ENCODE data around the gene SPRR1A.

SPRR1A gene

DNA sequence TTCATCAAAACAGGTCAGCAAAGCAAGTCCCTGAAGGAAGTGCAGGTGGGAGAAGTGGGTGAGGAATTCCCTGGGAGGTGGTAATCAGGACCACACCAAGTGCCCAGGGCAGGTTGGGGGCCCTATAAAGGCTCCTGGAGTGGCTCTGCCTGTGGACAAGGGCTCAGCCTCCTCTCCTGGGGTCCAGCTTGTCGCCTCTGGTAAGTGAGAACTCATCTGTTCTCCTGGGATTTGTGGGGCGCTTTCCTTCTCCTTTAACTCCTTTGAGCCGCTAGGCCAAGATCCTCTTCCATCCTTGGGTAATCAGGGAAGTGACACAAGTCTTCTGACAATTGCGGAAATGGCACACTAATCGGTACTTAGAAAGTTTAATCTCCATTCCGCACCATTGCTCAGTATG, 13.4 kb upstream of the SPRR1A start, which contains the start of gene SPRR4:
Gene SPRR4, plus strand, starts transcription at position 154 of the 400 bp plus-strand sequence. CDS start 1,243 bp downstream, outside the sequence.
- H3K9ac ChIP-seq (ENCODE audit: low read depth in 1 of 2, low read length in 2 of 2): no peak within 1 kb of the TSS

GRCh38 chr1:152972196-152972886, 11.5 kb upstream of the SPRR1A start:
- no peaks in the 10 kb centered on the region for H3K4me1 ChIP-seq (ENCODE audit: control insufficient read depth in 1 of 2, insufficient read depth in 2 of 2, low read length in 2 of 2)
- no peak overlapping the region for H3K9ac ChIP-seq (ENCODE audit: low read depth in 1 of 2, low read length in 2 of 2)
- no peak overlapping the region for H3K27ac ChIP-seq (ENCODE audit: low read depth, low read length)
- no peaks in the 10 kb centered on the region for H3K27me3 ChIP-seq (ENCODE audit: control insufficient read depth in 1 of 2, insufficient read depth in 2 of 2, low read length in 2 of 2)
- no peak overlapping the region for H3K4me3 ChIP-seq (ENCODE audit: low read depth in 1 of 2, low read length in 2 of 2)
- H3K36me3 ChIP-seq (ENCODE audit: control insufficient read depth in 1 of 2, insufficient read depth in 2 of 2, low read length in 2 of 2): no peaks in the 10 kb centered on the region
- H3K9me3 ChIP-seq (ENCODE audit: control insufficient read depth in 1 of 2, low read length in 2 of 2): no peaks in the 10 kb centered on the region

More for the DNA sequence above, 13.4 kb upstream of the SPRR1A start, which contains the start of gene SPRR4:
- H3K4me1 ChIP-seq (ENCODE audit: control insufficient read depth in 1 of 2, insufficient read depth in 2 of 2, low read length in 2 of 2): no peaks in the 10 kb centered on the region
- no peaks in the 10 kb centered on the region for H3K27me3 ChIP-seq (ENCODE audit: control insufficient read depth in 1 of 2, insufficient read depth in 2 of 2, low read length in 2 of 2)
- no peak within 1 kb of the TSS for H3K4me3 ChIP-seq (ENCODE audit: low read depth in 1 of 2, low read length in 2 of 2)
- no peaks in the 10 kb centered on the region for H3K9me3 ChIP-seq (ENCODE audit: control insufficient read depth in 1 of 2, low read length in 2 of 2)
- H3K27ac ChIP-seq (ENCODE audit: low read depth, low read length): no peak within 1 kb of the TSS
- no peaks in the 10 kb centered on the region for H3K36me3 ChIP-seq (ENCODE audit: control insufficient read depth in 1 of 2, insufficient read depth in 2 of 2, low read length in 2 of 2)

DNA sequence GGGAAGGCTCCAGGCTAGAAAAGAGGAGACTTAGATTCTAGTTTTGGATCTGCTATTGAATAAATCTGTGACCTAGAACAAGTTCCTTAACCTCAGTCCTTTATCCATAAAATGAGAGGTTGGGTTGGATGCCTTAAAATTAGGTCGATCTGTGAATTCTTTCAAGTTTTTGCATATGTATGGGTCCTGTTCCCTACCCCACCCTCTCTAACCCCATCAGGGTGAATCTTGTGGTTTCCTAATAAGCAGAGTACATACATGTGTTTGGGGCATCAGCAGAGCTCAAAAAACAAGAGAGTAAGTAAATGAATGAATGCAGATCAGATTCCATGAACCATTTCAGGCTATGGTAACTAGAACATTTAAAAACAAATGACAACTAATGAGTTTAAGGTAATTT, 7.2 kb upstream of the SPRR1A start:
- Histone ChIP-seq H3K4me3 (ENCODE audit: low read depth in 1 of 2, low read length in 2 of 2) (no peak overlapping the region), H3K9ac (ENCODE audit: low read depth in 1 of 2, low read length in 2 of 2) (no peak overlapping the region), H3K27me3 (ENCODE audit: control insufficient read depth in 1 of 2, insufficient read depth in 2 of 2, low read length in 2 of 2) (no peaks in the 10 kb centered on the region), H3K9me3 (ENCODE audit: control insufficient read depth in 1 of 2, low read length in 2 of 2) (no peaks in the 10 kb centered on the region), H3K27ac (ENCODE audit: low read depth, low read length) (no peak overlapping the region), H3K36me3 (ENCODE audit: control insufficient read depth in 1 of 2, insufficient read depth in 2 of 2, low read length in 2 of 2) (no peaks in the 10 kb centered on the region), H3K4me1 (ENCODE audit: control insufficient read depth in 1 of 2, insufficient read depth in 2 of 2, low read length in 2 of 2) (no peaks in the 10 kb centered on the region)

GRCh38 chr1:152977614-152978013, 6.3 kb upstream of the SPRR1A start:
- Histone ChIP-seq H3K27me3 (ENCODE audit: control insufficient read depth in 1 of 2, insufficient read depth in 2 of 2, low read length in 2 of 2) (no peaks in the 10 kb centered on the region), H3K4me3 (ENCODE audit: low read depth in 1 of 2, low read length in 2 of 2) (no peak overlapping the region), H3K27ac (ENCODE audit: low read depth, low read length) (no peak overlapping the region), H3K9ac (ENCODE audit: low read depth in 1 of 2, low read length in 2 of 2) (no peak overlapping the region), H3K9me3 (ENCODE audit: control insufficient read depth in 1 of 2, low read length in 2 of 2) (no peaks in the 10 kb centered on the region), H3K36me3 (ENCODE audit: control insufficient read depth in 1 of 2, insufficient read depth in 2 of 2, low read length in 2 of 2) (no peaks in the 10 kb centered on the region), H3K4me1 (ENCODE audit: control insufficient read depth in 1 of 2, insufficient read depth in 2 of 2, low read length in 2 of 2) (no peaks in the 10 kb centered on the region)

DNA sequence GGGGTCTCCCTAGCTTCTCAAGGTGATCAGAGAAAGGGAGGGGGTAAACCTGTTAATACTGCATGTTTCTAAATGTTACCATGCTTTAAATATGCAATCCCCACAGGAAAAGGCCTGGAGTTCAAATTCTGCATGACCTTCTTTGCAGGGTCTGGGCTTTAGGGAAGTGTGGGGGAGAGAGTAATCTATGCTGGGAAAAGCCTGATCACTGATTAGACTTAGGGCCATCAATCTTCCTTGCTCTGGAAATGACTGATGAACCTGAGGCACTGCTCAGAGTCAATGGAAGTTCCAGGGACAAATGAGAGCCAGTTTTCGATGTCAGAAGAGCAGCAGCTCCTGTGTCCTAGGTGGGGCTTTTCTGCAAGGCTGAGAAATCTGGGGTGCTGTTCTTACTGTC, 3.2 kb upstream of the SPRR1A start:
- Histone ChIP-seq H3K9me3 (ENCODE audit: control insufficient read depth in 1 of 2, low read length in 2 of 2) (no peaks in the 10 kb centered on the region), H3K27ac (ENCODE audit: low read depth, low read length) (no peak overlapping the region), H3K27me3 (ENCODE audit: control insufficient read depth in 1 of 2, insufficient read depth in 2 of 2, low read length in 2 of 2) (no peaks in the 10 kb centered on the region), H3K9ac (ENCODE audit: low read depth in 1 of 2, low read length in 2 of 2) (no peak overlapping the region), H3K4me1 (ENCODE audit: control insufficient read depth in 1 of 2, insufficient read depth in 2 of 2, low read length in 2 of 2) (no peaks in the 10 kb centered on the region), H3K36me3 (ENCODE audit: control insufficient read depth in 1 of 2, insufficient read depth in 2 of 2, low read length in 2 of 2) (no peaks in the 10 kb centered on the region), H3K4me3 (ENCODE audit: low read depth in 1 of 2, low read length in 2 of 2) (no peak overlapping the region)

DNA sequence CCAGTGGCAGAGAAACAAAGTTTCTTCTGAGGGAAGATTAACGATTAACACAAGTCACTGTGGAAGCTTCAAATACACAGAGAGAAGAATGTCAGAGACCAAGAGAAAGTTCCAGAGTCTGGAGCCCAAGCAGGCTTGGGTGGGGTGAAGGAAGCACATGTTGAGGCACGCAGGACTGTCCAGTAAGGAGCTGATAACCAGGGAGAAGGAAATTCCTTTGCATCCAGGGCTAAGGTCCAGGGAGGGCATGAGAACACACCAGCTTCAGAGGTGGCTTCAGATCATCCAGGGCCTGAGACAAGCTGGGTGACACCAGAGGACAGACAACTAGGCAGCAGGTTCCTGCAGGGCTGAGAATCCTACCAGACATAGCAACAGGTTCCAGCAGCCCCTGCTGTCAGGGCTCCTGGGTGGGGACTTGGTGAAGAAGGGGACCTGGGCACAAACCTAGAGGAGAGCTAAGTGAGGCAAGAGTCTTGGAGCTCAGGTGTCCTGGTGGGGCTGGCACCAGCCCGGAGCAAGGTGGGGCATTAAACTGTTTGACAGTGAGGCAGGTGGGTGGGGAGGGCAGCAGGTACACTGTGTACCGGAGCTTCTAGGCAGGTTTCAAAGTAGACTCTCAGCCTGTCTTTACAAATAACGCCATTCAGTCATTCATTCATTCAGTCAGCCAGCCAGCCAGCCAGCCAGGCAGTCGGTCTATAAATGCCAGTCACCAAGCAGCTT, 2.6 kb upstream of the SPRR1A start:
- Histone ChIP-seq H3K36me3 (ENCODE audit: control insufficient read depth in 1 of 2, insufficient read depth in 2 of 2, low read length in 2 of 2) (no peaks in the 10 kb centered on the region), H3K27ac (ENCODE audit: low read depth, low read length) (no peak overlapping the region), H3K9ac (ENCODE audit: low read depth in 1 of 2, low read length in 2 of 2) (no peak overlapping the region), H3K9me3 (ENCODE audit: control insufficient read depth in 1 of 2, low read length in 2 of 2) (no peaks in the 10 kb centered on the region), H3K27me3 (ENCODE audit: control insufficient read depth in 1 of 2, insufficient read depth in 2 of 2, low read length in 2 of 2) (no peaks in the 10 kb centered on the region), H3K4me3 (ENCODE audit: low read depth in 1 of 2, low read length in 2 of 2) (no peak overlapping the region), H3K4me1 (ENCODE audit: control insufficient read depth in 1 of 2, insufficient read depth in 2 of 2, low read length in 2 of 2) (no peaks in the 10 kb centered on the region)

- Histone ChIP-seq H3K27ac (ENCODE audit: low read depth, low read length) (no peak overlapping the region), H3K4me1 (ENCODE audit: control insufficient read depth in 1 of 2, insufficient read depth in 2 of 2, low read length in 2 of 2) (no peaks in the 10 kb centered on the region), H3K4me3 (ENCODE audit: low read depth in 1 of 2, low read length in 2 of 2) (no peak overlapping the region), H3K36me3 (ENCODE audit: control insufficient read depth in 1 of 2, insufficient read depth in 2 of 2, low read length in 2 of 2) (no peaks in the 10 kb centered on the region), H3K27me3 (ENCODE audit: control insufficient read depth in 1 of 2, insufficient read depth in 2 of 2, low read length in 2 of 2) (no peaks in the 10 kb centered on the region), H3K9ac (ENCODE audit: low read depth in 1 of 2, low read length in 2 of 2) (no peak overlapping the region), H3K9me3 (ENCODE audit: control insufficient read depth in 1 of 2, low read length in 2 of 2) (no peaks in the 10 kb centered on the region)
These were observed 1.8 kb upstream of the SPRR1A start for GRCh38 chr1:152982076-152982475.

DNA sequence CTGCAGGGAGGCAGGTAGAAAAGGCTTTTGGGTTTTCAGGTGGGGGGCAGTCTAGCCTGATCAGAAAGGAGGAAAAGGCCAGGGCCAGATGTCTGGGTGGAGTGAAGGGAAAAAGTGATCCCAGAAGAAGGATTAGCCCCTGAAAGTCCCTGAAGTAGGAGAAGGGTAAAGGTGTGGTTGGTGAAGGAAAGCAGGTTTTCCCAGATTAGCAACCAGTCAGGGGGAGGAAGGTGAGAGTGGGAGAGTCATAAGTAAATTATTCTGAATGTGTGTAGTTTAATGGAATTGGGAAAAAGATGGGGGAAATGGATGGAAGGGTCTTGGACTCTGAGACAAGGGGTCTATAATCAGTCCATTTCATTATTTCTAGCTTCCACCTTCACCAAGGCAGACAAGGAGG, 647 bp upstream of the SPRR1A start:
- H3K27ac ChIP-seq (ENCODE audit: low read depth, low read length): no peak overlapping the region
- no peak overlapping the region for H3K9ac ChIP-seq (ENCODE audit: low read depth in 1 of 2, low read length in 2 of 2)
- no peaks in the 10 kb centered on the region for H3K27me3 ChIP-seq (ENCODE audit: control insufficient read depth in 1 of 2, insufficient read depth in 2 of 2, low read length in 2 of 2)
- no peaks in the 10 kb centered on the region for H3K9me3 ChIP-seq (ENCODE audit: control insufficient read depth in 1 of 2, low read length in 2 of 2)
- no peak overlapping the region for H3K4me3 ChIP-seq (ENCODE audit: low read depth in 1 of 2, low read length in 2 of 2)
- H3K4me1 ChIP-seq (ENCODE audit: control insufficient read depth in 1 of 2, insufficient read depth in 2 of 2, low read length in 2 of 2): no peaks in the 10 kb centered on the region
- H3K36me3 ChIP-seq (ENCODE audit: control insufficient read depth in 1 of 2, insufficient read depth in 2 of 2, low read length in 2 of 2): no peaks in the 10 kb centered on the region

DNA sequence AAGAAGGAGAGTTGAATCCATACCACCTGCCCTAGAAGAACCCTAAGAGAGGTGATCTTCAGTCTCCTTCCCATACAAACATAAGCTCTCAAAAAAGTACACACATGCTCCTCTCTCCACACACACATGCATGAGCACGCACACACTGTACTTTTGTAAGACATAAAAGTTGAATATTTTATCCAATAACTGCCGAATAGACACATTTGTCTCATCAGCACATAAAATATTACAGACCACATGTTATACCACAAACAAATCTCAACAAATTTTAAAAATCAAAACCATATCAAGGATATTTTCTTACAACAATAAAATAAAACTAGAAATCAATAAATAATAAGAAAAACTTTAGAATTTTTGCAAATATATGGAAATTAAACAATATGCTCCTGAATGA, 2.7 kb downstream of the SPRR1A start:
- no peak overlapping the region for H3K4me3 ChIP-seq (ENCODE audit: low read depth in 1 of 2, low read length in 2 of 2)
- H3K36me3 ChIP-seq (ENCODE audit: control insufficient read depth in 1 of 2, insufficient read depth in 2 of 2, low read length in 2 of 2): no peaks in the 10 kb centered on the region
- no peaks in the 10 kb centered on the region for H3K4me1 ChIP-seq (ENCODE audit: control insufficient read depth in 1 of 2, insufficient read depth in 2 of 2, low read length in 2 of 2)
- H3K27me3 ChIP-seq (ENCODE audit: control insufficient read depth in 1 of 2, insufficient read depth in 2 of 2, low read length in 2 of 2): no peaks in the 10 kb centered on the region
- no peaks in the 10 kb centered on the region for H3K9me3 ChIP-seq (ENCODE audit: control insufficient read depth in 1 of 2, low read length in 2 of 2)
- H3K9ac ChIP-seq (ENCODE audit: low read depth in 1 of 2, low read length in 2 of 2): no peak overlapping the region
- H3K27ac ChIP-seq (ENCODE audit: low read depth, low read length): no peak overlapping the region

DNA sequence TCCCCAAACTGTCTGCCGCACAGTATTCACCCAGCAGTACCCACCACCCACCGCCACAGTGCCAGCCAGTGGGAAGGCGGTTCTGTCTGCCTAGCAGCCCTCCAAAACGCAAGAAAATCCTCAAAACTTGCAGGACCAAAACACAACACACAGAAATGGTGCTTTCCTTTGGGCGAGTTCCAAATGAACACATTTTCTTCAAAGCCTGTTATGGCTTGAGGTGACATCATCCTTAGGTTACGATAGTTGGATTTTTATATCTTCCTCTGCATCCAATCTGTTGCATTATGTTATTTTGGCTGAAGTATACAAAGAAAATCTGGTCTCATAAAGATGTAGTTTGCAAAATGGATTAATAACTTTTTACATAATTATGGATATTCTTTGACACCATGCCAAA, 9.3 kb downstream of the SPRR1A start:
- H3K27ac ChIP-seq (ENCODE audit: low read depth, low read length): no peak overlapping the region
- no peaks in the 10 kb centered on the region for H3K36me3 ChIP-seq (ENCODE audit: control insufficient read depth in 1 of 2, insufficient read depth in 2 of 2, low read length in 2 of 2)
- H3K4me3 ChIP-seq (ENCODE audit: low read depth in 1 of 2, low read length in 2 of 2): no peak overlapping the region
- H3K9me3 ChIP-seq (ENCODE audit: control insufficient read depth in 1 of 2, low read length in 2 of 2): no peaks in the 10 kb centered on the region
- H3K27me3 ChIP-seq (ENCODE audit: control insufficient read depth in 1 of 2, insufficient read depth in 2 of 2, low read length in 2 of 2): no peaks in the 10 kb centered on the region
- no peaks in the 10 kb centered on the region for H3K4me1 ChIP-seq (ENCODE audit: control insufficient read depth in 1 of 2, insufficient read depth in 2 of 2, low read length in 2 of 2)
- H3K9ac ChIP-seq (ENCODE audit: low read depth in 1 of 2, low read length in 2 of 2): no peak overlapping the region

All from duodenal mucosa (tissue), 2 donors.